Nucleus accumbens (tissue), 56 donors: Measurements from ENCODE around the gene KCNJ6.
"Not testable (repeated sequence)": the region's sequence is repeated elsewhere in the genome, so short reads cannot be mapped to it uniquely, and the experiment has no call there.

ENCODE experiments used
- DNase-seq, 56 donors: peaks; one replicate each; lab custom pipeline; 2025; lab: John Stamatoyannopoulos, UW

The KCNJ6 gene, protein sequence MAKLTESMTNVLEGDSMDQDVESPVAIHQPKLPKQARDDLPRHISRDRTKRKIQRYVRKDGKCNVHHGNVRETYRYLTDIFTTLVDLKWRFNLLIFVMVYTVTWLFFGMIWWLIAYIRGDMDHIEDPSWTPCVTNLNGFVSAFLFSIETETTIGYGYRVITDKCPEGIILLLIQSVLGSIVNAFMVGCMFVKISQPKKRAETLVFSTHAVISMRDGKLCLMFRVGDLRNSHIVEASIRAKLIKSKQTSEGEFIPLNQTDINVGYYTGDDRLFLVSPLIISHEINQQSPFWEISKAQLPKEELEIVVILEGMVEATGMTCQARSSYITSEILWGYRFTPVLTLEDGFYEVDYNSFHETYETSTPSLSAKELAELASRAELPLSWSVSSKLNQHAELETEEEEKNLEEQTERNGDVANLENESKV

DNA sequence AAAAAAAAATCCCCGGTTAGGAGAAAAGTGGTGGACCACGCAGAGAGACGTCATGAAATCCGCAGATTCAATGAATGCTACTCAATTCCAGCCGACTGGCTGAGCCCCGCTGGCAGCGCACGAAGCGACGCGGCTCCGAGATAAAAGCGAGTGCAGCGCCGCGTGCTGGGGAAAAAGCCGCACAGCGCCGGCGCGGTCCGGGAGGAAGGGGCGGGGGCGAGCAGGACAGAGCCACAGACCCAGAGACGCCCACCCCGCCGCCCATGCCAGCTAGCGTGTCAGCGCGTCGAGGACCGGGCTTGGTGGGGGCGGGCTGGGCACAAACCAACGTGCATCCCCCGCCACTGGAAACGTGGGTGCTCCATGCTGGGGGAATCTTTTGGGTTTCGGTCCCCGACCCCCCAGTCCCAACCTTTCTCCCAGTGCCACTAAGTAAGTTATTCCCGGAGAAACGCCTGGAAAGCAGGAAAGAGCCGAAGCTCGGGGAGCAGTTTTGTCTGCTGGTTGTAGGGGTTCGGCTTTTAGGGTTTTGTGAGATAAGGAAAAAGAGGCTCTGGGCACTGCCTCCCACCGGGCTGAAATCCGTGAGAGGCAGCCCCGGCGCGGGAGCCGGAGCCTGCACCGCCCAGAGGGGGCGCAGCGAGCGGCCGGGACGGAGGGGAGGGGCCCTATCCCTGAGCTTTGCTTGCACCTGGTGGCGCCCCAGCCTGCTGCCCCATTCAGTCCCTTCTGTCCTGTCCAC is at the start of gene KCNJ6:
KCNJ6 (minus strand) TSS at position 148 of the 742 bp plus-strand sequence. CDS start 75,775 bp downstream, outside the sequence.
- peak in 19 of 56 donors; percentile 4 to 53 (median 18) for DNase-seq

DNA sequence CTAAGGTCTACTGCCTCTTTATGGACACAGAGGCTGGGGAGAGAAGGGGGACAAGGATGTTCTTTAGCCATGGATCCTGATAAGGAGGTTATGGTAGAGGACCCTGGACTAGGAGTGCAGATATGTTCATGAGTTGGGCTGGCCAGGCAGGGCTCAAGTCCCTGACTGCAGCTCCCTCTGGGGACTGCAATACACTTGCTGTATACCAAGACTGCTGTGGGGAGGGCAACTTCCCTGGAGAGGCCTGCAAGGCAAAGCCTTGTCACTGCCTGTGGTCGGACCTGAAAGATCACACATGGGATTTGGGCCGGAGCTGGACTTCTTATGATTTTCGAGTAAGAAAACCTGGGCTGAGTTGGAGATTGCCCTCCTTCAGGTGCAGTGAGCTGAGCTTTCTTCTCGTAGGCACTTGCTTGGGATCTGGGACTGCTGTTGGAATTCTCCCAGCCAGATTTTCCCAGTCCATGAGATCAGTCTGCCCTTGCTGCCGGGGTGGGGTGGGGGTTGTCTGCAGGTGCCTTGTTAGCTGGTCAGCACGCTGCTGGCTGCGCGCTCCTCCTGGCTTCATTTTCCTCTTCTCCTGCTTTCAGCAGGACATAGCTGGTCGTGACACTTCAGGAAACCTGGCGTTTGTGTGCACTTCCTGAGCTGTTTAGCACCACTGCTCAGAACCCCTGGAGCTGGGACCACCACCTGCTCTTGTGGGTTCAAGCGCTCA is 49.0 kb upstream of the KCNJ6 start:
- no peak for DNase-seq

DNA sequence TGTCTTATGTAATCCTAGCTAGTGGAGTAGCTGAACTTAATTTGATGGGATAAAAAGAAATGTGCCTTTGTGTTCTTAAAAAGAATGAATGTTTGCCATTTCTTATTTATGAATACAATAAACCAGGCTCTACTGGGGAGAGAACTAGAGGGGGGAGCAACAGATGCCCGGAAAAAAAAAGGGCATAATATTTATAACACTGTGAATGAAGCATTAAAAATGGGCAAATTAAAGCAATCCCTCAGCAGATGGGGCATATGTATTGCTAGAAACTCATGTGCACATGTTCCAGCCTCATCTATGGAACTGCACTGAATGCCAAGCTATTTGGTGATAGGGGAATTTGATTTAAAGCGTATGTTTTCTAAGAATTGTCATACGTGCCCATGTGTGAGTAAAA is 42.3 kb upstream of the KCNJ6 start:
- DNase-seq, result no peak

DNA sequence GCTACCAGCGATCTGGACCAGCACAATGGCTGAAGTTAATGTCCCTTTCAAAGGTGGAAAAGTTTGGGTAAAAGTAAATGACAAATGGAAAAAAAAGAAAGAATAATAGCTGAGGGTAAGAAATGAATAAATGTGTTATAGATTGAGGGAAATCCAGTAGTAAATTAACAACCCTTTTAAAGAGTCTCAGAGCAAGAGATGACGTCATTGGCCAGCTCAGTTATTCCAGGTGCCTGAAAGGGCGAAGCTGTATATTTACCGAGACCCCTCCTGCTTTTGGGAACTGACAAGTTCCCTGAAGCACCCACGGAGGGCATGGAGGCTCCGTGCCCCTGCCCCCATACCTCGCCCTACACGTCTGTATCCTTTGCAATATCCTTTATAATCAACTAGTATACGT is 40.5 kb upstream of the KCNJ6 start:
- no peak for DNase-seq

DNA sequence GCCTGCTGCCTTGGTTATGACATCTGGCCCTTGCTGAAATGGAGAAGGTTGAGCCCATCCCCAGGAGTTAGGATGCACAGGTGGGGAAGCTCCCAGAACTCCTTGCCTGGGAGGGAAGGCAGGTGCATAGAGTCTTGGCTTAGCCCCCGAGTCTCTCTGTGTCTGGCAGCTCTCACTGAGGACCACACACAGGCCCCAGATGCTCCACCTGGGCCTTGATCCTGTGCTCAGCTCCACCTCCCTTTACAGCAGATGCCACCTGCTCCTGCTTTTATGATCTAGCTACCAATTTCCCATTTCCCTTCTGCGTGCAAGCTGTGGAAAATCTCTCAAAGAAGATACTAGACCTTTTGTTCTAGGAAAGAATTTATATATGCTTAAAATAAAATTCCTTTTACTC is 28.8 kb upstream of the KCNJ6 start:
- DNase-seq, result no peak

DNA sequence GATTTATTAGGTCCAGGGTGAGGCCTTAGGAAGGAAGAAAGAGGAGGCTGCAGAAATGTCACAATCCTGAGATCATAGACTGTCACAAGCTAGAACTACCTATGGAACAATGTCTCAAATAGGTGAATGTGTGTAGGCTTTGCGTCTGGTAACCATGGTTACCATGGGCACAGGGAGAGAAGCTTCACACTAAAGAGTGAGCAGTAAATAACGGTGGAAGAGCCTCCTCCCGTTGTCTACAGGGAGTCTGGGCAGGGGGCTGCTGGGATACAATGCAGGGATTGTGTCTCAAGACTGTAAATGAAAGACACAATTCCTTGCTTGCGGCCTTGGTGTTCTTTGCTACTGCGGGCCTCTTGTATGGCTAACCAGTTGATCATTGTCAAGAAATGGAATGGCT is 28.2 kb upstream of the KCNJ6 start:
- no peak for DNase-seq

DNA sequence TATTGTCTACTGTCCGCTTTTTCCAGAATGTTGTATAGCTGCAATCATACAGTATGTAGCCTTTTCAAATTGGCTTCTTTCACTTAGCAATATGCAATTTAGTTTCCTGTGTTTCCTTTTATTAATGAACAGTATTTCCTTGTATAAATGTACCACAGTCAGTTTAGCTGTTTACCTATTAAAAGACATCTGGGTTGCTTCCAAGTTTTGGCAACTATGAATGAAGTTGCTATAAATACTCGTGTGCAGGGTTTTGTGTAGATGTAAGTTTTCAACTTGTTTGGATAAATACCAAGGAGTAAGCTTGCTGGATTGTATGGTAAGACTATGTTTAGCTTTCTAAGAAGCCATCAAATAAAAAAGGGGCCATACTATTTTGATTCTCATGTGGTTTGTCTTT is 24.4 kb upstream of the KCNJ6 start:
- no peak for DNase-seq

DNA sequence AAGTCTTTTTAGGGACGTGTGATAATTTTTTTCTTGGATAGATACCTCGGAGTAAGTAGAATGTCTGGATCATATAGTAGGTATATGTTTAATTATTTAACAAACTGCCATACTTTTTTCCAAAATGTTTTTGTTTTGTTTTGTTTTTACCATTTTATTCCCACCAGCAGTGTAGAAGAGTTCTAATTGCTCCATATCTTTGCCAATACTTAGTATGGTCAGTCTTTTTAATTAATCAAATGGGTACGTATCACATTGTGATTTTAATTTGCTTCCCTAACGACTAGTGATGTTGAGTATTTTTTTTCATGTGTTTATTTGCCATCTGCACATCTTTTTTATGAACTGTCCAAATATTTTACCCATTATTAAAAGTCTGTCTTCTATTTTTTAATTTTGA is 23.6 kb upstream of the KCNJ6 start:
- DNase-seq, result no peak

DNA sequence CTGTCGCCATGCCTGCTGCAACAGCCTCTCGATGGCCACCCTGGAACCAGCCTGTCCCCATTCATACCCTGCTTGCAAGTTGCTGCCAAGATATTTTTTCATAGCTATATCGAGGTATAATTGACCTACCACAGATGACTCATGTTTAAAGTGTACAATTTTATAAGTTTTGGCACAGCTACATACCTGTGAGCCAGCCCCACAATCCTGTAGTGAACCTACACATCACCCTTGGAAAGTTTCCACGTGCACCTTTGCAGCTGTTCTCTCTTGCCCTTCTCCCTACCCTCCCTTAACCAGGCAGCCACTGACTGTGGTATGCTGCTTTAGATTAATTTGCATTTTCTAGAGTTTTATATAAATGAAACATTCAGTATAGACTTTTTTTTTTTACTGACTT is 23.0 kb upstream of the KCNJ6 start:
- no peak for DNase-seq

DNA sequence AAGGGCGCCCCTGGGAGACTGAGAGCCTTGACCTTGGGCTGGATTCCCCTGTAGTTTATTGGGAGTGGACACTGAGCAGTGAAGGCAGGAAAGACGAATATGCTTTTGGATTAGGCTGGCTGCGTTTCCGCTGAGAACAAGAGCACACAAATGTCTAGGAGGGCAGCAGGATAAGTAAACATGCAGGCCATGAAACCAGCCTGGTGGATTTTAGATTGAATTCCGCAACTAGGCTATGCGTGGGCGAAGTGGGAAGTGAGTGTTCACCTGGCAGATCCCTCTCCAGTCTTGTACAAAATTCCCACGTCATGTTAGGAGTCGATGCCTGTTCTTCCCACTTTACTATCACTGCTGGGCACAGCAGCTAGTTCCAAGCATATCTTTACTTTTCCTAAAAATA is 21.4 kb upstream of the KCNJ6 start:
- DNase-seq, result no peak

DNA sequence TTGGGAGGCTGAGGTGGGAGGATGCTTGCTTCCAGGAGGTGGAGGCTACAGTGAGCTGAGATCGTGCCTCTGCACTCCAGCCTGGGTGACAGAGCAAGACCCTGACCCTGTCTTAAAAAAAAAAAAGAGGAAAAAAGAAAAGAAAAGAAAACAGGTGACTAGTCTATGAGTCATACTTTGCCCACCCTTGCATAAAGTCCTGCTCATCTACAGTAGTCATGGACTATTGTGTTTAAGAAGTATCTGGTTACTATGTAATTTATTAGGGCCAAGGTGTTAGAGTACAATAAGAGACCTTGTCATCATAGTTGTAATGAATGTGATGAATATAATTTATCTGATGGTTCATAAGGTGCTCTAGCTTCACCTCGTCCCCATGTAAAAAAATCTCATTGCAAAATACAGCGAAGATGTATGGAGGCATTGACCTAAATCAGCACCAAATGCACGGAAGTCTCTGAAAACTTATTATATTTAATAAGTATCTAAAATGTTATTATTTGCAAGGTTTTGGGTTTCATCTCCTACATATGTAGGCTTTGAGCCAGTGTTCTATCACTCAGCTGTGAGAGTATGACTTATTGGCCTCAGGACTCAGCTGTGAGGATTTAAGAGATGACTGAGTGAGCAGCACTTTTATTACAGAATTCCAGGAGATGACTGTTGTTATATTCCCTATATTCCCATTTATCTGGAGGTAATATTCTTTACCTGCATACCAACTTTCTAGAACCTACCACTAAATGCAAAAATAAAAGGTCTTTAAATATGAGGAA is 19.9 kb upstream of the KCNJ6 start:
- no peak for DNase-seq

DNA sequence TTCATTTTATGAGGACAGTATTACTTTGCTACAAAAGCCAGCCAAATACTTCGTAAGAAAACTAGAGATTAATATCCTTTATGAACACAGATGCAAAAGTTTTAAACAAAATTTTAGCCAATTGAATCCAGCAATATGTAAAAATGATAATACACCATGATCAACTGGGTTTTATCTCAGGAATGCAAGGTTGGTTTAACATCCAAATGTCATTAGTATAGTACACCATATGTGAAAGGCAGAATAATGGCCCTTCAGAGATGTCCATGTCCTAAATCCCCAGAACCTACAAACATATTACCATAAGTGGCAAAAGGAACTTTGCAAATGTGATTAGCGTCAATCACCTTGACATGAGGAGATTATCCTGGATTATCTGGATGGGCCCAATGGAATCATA is 16.7 kb upstream of the KCNJ6 start:
- no peak for DNase-seq

DNA sequence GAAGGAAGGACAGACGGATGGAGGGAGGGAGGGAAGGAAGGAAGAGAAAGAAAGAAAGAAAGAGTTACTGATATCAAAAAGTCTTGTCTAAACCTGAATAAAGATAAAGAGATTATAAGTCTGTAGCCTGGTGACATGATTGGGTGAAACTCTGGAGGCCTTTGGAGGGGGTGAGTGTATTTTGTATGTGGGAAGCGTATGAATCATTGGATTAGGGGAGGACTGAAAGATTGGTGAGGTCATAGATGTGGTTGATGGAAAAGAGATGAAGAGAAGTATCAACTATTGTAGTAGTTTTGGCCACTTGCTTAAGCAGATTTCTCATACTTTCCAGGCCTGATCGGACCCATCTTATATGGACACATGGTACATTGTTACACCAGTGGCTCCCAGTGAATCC is 11.5 kb upstream of the KCNJ6 start:
- no peak for DNase-seq

DNA sequence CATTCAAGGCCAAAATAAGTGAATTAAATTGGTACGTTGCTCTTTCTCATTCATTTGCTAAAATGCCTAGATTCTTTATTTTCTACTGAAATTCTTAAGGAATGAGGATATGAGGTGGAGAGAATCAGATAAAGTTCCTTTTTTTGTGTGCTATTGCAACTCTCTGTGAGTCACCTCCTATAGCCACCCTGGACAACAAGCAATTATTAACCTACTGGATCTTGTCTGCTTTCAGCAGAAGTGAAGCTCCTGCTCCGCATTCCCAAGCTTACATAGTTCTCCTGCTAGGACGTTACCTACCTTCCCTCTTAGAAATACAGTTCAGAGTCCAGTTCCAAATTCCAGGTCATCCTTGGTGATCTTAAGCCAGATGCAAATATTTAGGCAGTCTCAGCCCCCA is 4.8 kb upstream of the KCNJ6 start:
- DNase-seq, result no peak

DNA sequence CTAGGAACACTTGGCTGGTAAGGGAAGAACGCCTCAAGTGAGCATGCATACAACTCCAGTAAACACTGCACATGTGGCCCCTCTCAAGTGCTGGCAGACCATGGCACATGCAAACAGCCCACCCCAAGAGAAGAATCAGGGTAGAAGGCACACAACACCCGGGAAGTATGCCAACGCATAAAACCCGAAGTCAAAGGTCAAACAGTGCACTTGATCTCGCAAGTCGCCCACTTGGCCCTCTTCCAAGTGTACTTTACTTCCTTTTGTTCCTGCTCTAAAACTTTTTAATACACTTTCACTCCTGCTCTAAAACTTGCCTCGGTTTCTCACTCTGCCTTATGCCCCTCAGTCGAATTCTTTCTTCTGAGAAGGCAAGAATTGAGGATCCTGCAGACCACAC is 4.0 kb upstream of the KCNJ6 start:
- DNase-seq, result not testable (repeated sequence)

DNA sequence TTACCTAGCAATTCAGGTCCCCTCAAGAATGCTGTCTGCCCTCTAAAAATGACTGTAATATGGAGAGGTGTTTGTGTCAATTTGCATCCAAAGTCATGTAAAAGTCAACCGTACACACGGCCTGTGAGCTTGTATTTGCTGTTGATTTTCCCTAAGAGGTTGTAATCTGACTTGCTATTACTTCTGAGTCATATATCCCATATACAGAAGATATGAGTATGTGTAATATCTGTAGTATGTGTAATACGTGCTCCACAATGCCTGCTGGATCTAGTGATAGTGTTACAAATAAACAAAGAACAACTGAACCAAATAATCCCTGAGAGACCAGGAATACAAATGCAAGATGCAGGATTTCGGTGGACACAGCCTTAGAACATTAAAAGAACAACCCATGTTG is 1.4 kb upstream of the KCNJ6 start:
- no peak for DNase-seq

DNA sequence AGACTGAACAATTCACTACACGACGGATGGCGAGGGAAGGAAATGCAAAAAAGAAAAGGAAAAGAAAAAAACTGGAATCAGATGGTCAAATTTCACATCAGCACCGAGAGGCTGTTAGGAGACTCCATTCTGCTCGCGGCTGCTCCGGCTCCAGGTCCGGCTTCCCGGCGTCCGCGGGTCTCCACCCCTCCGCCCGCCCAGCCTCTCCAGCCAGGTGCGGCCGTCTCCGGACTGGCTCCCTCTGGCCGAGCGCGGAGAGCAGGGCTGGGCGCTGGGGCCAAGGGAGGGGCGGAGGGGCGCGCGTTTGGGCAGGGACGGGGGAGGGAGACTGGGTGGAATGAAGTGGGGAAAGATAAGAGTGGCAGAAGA is 332 bp downstream of the KCNJ6 start:
- DNase-seq, result no peak

DNA sequence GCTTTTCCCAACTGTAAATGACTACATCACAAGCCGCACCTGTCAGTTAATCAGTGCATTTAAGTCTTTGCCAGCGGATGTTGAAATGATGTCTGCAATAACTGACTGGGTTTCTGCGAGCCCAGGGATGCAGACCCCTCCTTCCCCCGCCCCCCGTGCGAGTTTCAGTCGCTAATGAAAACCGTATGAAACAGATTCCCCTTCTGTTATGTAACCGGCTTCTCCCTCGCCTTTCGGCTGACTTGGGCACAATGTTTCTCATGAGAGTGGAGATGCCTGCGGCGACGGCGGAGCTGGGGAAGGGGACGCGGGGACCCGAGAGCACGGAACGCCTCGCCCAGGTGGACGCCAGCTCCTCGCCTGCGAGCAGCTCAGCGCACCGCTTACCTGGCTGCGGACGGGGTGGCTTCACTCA is 753 bp downstream of the KCNJ6 start:
- peak in 3 of 56 donors; percentile 4 to 34 (median 8) for DNase-seq

DNA sequence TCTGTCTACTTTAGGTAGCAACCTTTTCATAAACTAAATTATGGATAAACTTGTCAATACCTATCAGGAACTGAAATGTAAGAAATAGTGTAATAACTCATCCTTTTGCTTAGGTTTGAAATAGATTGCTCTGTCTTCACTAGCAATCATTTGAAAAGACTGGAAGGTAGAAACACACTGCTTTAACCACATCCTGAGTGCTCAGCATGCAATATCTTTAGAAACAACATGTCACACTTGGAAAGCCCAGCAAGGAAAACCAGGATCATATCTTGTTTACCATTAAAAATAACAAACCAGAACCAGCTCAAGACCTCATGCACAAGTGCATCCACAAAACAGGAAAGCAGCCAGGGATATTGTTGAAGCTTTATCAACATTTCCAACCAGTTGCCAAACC is 3.6 kb downstream of the KCNJ6 start:
- no peak for DNase-seq

DNA sequence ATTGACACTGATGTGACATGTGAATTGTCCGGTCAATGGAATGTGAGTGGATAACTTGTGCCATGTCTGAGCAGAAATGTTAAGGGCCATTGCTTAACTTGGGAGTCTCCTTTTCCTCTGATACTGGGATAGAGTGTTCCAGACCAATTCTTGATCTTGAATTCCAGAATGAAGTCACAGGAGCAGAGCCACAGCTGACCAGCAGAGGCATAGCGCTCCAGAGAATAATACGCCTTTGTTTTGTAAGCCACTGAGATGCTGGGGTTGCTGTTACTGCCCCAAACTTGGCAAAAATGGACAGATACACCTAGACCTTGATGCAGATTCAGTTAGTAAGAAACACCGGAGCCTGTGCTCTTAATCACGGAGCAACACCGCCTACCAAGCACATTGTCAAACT is 6.3 kb downstream of the KCNJ6 start:
- no peak for DNase-seq

DNA sequence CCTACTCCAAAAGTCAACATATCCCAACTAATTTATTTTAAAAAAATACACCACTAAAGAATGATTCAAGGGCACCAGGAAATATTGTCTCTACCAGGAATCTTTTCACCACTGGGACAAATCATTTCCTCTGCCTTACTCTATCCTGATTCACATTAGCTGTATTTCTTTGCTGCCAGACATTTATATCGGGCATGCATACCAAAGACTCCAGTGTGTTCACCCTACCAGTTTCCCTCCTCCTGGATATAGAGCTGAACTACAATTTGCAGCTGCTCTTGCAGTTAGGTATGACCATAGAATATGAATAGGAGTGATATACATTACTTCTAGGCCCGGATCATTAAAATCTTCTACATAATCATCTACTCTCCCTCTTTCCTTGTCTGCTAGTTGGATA is 7.6 kb downstream of the KCNJ6 start:
- DNase-seq, result no peak
